CD4-positive, alpha-beta T cell (primary cell): Measurements from ENCODE around the gene REXO2. TPM values are rescaled to one million over a fixed set of nuclear protein-coding genes. Genes with fewer than 3 reads are reported as not detected.

Source experiments
- ATAC-seq: fragments of 200-7000 bp; cut with Tn5 transposase; one replicate; pipeline ENCODE4 v1.10.0; 2022; ENCODE audit warnings: mild to moderate bottlenecking; ENCODE audit not compliant: poor library complexity
- CTCF ChIA-PET: fragments of 350-600 bp; sonication (Branson Sonifier 250); formaldehyde crosslinking; loops from one replicate; lab custom pipeline; 2021; ENCODE audit warnings: antibody characterized with exemption, inconsistent platforms; lab: Charles Lee
- POLR2A ChIA-PET: fragments of 350-600 bp; sonication (Branson Sonifier 250); formaldehyde crosslinking; loops from one replicate; lab custom pipeline; 2021; ENCODE audit warnings: antibody characterized with exemption, inconsistent platforms; lab: Charles Lee
- DNase-seq, 14 experiments: peaks; one replicate each; pipeline ENCODE4 v3.0.0-alpha.2; 2013 to 2020; ENCODE audit warnings: mixed read lengths in 2 of 14
- H3K27ac ChIP-seq, 2 donors: one replicate each; pipeline versions ENCODE4 v1.5.1 to v1.7.0; 2013; ENCODE audit warnings: low read length in 2 of 2, low read depth in 1 of 2, mild to moderate bottlenecking in 1 of 2
- H3K27me3 ChIP-seq, 2 experiments: 1 replicate in 1 of 2; 2 replicates in 1 of 2; pipeline versions ENCODE4 v1.6.1 to v1.7.0; 2013; ENCODE audit warnings: low read length in 2 of 2, control low read depth in 1 of 2, mild to moderate bottlenecking in 1 of 2, moderate library complexity in 1 of 2; ENCODE audit not compliant: insufficient read depth in 2 of 2, control insufficient read depth in 1 of 2
- H3K36me3 ChIP-seq: one replicate; pipeline ENCODE4 v1.6.1; 2013; ENCODE audit warnings: low read length, control low read depth; ENCODE audit not compliant: insufficient read depth
- H3K4me1 ChIP-seq: one replicate; pipeline ENCODE4 v1.6.1; 2013; ENCODE audit warnings: low read length, control low read depth; ENCODE audit not compliant: insufficient read depth
- H3K4me3 ChIP-seq: one replicate; pipeline ENCODE4 v1.5.1; 2013; ENCODE audit warnings: mild to moderate bottlenecking, low read length, moderate library complexity
- H3K9me3 ChIP-seq, 2 experiments: 1 replicate in 1 of 2; 2 replicates in 1 of 2; pipeline versions ENCODE4 v1.6.1 to v1.7.0; 2013; ENCODE audit warnings: low read length in 2 of 2, mild to moderate bottlenecking in 2 of 2, control low read depth in 1 of 2, moderate library complexity in 1 of 2; ENCODE audit not compliant: control insufficient read depth in 1 of 2, insufficient read depth in 1 of 2
- H3K27ac Mint-ChIP-seq: one replicate; pipeline ENCODE4 v1.8.0; 2020; ENCODE audit warnings: mixed read lengths
- H3K27me3 Mint-ChIP-seq: one replicate; pipeline ENCODE4 v1.8.0; 2021; ENCODE audit warnings: mixed read lengths
- H3K36me3 Mint-ChIP-seq: one replicate; pipeline ENCODE4 v1.8.0; 2021; ENCODE audit warnings: low read depth, mixed read lengths
- H3K4me1 Mint-ChIP-seq: one replicate; pipeline ENCODE4 v1.8.0; 2021; ENCODE audit warnings: low read depth, mixed read lengths
- H3K4me3 Mint-ChIP-seq: one replicate; pipeline ENCODE4 v1.8.0; 2020; ENCODE audit warnings: mild to moderate bottlenecking, mixed read lengths
- H3K9me3 Mint-ChIP-seq: one replicate; pipeline ENCODE4 v1.8.0; 2020; ENCODE audit warnings: mixed read lengths
- CTCF ChIP-seq: fragments of 200-600 bp; IDR thresholded peaks from one replicate; pipeline ENCODE4 v1.8.0; 2022; ENCODE audit warnings: antibody characterized with exemption, mild to moderate bottlenecking
- intact Hi-C, 2 experiments: fragments of 100-400 bp; cut with DNase I in 1 of 2; cut with micrococcal nuclease in 1 of 2; formaldehyde crosslinking; loops; one replicate each; pipeline versions ENCODE4 v1.15.1 to v1.9.0; 2023 to 2025; cut with DNase I, micrococcal nuclease
- polyA plus RNA-seq, 2 donors: library from polyadenylated mRNA; unstranded; fragments of 120-200 nt; gene quantifications; one replicate each; pipeline ENCODE4 v1.2.1, GENCODE V29; 2013
- total RNA-seq, 174 experiments: library from RNA in 2 of 174; stranded (reverse) in 2 of 174; gene quantifications; one replicate each; pipeline ENCODE4 v1.2.3 and lab custom pipeline; 2021 to 2026

Gene REXO2
- 10 to 100 TPM; 17.3 to 20.6 TPM for total RNA-seq
- polyA plus RNA-seq (2013, experiment 1 of 2): 59.1 TPM
- polyA plus RNA-seq (2013, experiment 2 of 2): 76.9 TPM
- 14.1 to 141 (median 34.6) reads per million in 172 experiments for total RNA-seq (lab: John Stamatoyannopoulos, UW)

- peak within 1 kb of the TSS; percentile 35 to 49 for H3K27ac ChIP-seq
- H3K4me3 ChIP-seq: peak within 1 kb of the TSS; percentile 100
- peak; percentile 89 to 98 (median 93) for DNase-seq
- Mint-ChIP-seq H3K27ac (peak within 1 kb of the TSS; percentile 89), H3K4me1 (peaks cover 36% of the 10 kb centered on the region), H3K4me3 (peak within 1 kb of the TSS; percentile 98), H3K27me3 (no peaks in the 10 kb centered on the region), H3K9me3 (peaks cover 3% of the 10 kb centered on the region), H3K36me3 (peaks cover 43% of the 10 kb centered on the region)
- no peaks in the 10 kb centered on the region for H3K27me3 ChIP-seq
- peaks cover 16% of the 10 kb centered on the region for H3K4me1 ChIP-seq
- peak; percentile 99 for ATAC-seq
- ChIA-PET CTCF (interaction anchor here (1.6 kb wide), 1 partner anchor 44 kb away, joined by 3 read pairs; no protein-coding TSS in a partner anchor), POLR2A (interaction anchor here (0.6 to 1.9 kb wide), 8 partner anchors 20 to 61 kb away, joined by 3 to 22 read pairs (median 4); partner anchors contain the start of genes C11orf71 and RBM7)
- H3K9me3 ChIP-seq: no peaks in the 10 kb centered on the region
- TF ChIP-seq CTCF: peak; percentile 16
- H3K36me3 ChIP-seq: peaks cover 14% of the 10 kb centered on the region
- intact Hi-C loops: loop anchor here (1.0 to 10.0 kb wide), 4 partner anchors 39 to 667 kb away; partner anchors contain the start of genes C11orf71 (in 2 of the 2), RBM7 (in 2 of the 2) and ZW10 (in 1 of the 2)
Measured at GRCh38 chr11:114439229-114440120, at the start of gene REXO2. REXO2 (plus strand) TSS chr11:114439467; CDS start chr11:114439529, 62 bp downstream.

- ATAC-seq (no peak), DNase-seq (no peak)
- Histone ChIP-seq H3K36me3 (no peaks in the 10 kb centered on the region), H3K9me3 (no peaks in the 10 kb centered on the region), H3K4me1 (no peaks in the 10 kb centered on the region), H3K27ac (no peak overlapping the region), H3K4me3 (no peak overlapping the region), H3K27me3 (no peaks in the 10 kb centered on the region)
- Mint-ChIP-seq H3K9me3 (no peaks in the 10 kb centered on the region), H3K27me3 (no peaks in the 10 kb centered on the region), H3K4me3 (no peak overlapping the region), H3K4me1 (peaks cover 6% of the 10 kb centered on the region), H3K36me3 (no peaks in the 10 kb centered on the region), H3K27ac (no peak overlapping the region)
- ChIA-PET CTCF (interaction anchor here (1.5 kb wide), 1 partner anchor 18 kb away, joined by 4 read pairs; no protein-coding TSS in a partner anchor), POLR2A (no interaction called here)
- TF ChIP-seq CTCF: no peak
- intact Hi-C loops: no loop called here
Measured at GRCh38 chr11:114392735-114393667, 46.3 kb upstream of the REXO2 start.

- H3K4me1 ChIP-seq: peaks cover 6% of the 10 kb centered on the region
- H3K27ac ChIP-seq: no peak overlapping the region
- H3K36me3 Mint-ChIP-seq: peaks cover 10% of the 10 kb centered on the region
- peaks cover 27% of the 10 kb centered on the region for H3K4me1 Mint-ChIP-seq
- POLR2A ChIA-PET: no interaction called here
- H3K36me3 ChIP-seq: no peaks in the 10 kb centered on the region
- intact Hi-C loops: loop anchor here in 1 of 2 experiments (5.0 kb wide), 2 partner anchors 623 to 1083 kb away; partner anchors contain the start of genes TTC12 and ZW10
- H3K9me3 Mint-ChIP-seq: no peaks in the 10 kb centered on the region
- H3K4me3 ChIP-seq: no peak overlapping the region
- DNase-seq (no peak), ATAC-seq (no peak)
- H3K27me3 ChIP-seq: no peaks in the 10 kb centered on the region
- H3K9me3 ChIP-seq: no peaks in the 10 kb centered on the region
- CTCF ChIA-PET: interaction anchor here (1.3 kb wide), 1 partner anchor 44 kb away, joined by 3 read pairs; the partner anchor contains the start of gene REXO2
- no peak for TF ChIP-seq CTCF
- no peak overlapping the region for H3K27ac Mint-ChIP-seq
- peak overlapping the region; percentile 39 for H3K4me3 Mint-ChIP-seq
- no peaks in the 10 kb centered on the region for H3K27me3 Mint-ChIP-seq
Measured at GRCh38 chr11:114395736-114396135, 43.5 kb upstream of the REXO2 start.
